Pulmonary artery endothelial cell (primary cell): ENCODE measurements around the gene MAMLD1. TPM values are rescaled to one million over a fixed set of nuclear protein-coding genes. Genes with fewer than 3 reads are reported as not detected.
A peak's percentile ranks its signal among the peaks of the same experiment; 100 is the strongest.
"Not testable (repeated sequence)": the region's sequence is repeated elsewhere in the genome, so short reads cannot be mapped to it uniquely, and the experiment has no call there.

Experiments used
- DNase-seq: peaks from one replicate; pipeline ENCODE4 v3.0.0-alpha.2; 2011; ENCODE audit warnings: low read depth, low spot score
- total RNA-seq: library from RNA; depleted of rRNA; stranded (reverse); fragments of >200 nt; gene quantifications from 2 replicates; pipeline ENCODE4 v1.2.3, GENCODE V29; 2014

The MAMLD1 gene
- total RNA-seq = 0.67 and 0.79 TPM in 2 replicates

- DNase-seq = peak; percentile 30
Observed at GRCh38 chrX:150362599-150363481, at the start of gene MAMLD1. MAMLD1 (plus strand) TSS chrX:150363317; CDS start chrX:150445517, 82,200 bp downstream.

- no peak for DNase-seq
Observed at GRCh38 chrX:150313514-150313913, 49.6 kb upstream of the MAMLD1 start.

- no peak for DNase-seq
Observed at GRCh38 chrX:150314186-150314585, 48.9 kb upstream of the MAMLD1 start.

GRCh38 chrX:150316564-150316963, 46.6 kb upstream of the MAMLD1 start:
- DNase-seq = no peak

- DNase-seq = no peak
Observed at GRCh38 chrX:150323020-150323419, 40.1 kb upstream of the MAMLD1 start.

GRCh38 chrX:150324035-150324728, 38.9 kb upstream of the MAMLD1 start:
- peak; percentile 29 for DNase-seq

GRCh38 chrX:150324919-150325318, 38.2 kb upstream of the MAMLD1 start:
- no peak for DNase-seq

- DNase-seq = no peak
Observed at GRCh38 chrX:150326541-150327247, 36.4 kb upstream of the MAMLD1 start.

- DNase-seq = no peak
Observed at GRCh38 chrX:150329282-150329681, 33.8 kb upstream of the MAMLD1 start.

- DNase-seq = no peak
Observed at GRCh38 chrX:150329868-150330267, 33.2 kb upstream of the MAMLD1 start.

- no peak for DNase-seq
Observed at GRCh38 chrX:150332023-150332422, 31.1 kb upstream of the MAMLD1 start.

- no peak for DNase-seq
Observed at GRCh38 chrX:150334100-150334499, 29.0 kb upstream of the MAMLD1 start.

GRCh38 chrX:150334981-150335380, 28.1 kb upstream of the MAMLD1 start:
- no peak for DNase-seq

GRCh38 chrX:150337026-150337425, 26.1 kb upstream of the MAMLD1 start:
- no peak for DNase-seq

GRCh38 chrX:150337536-150337935, 25.6 kb upstream of the MAMLD1 start:
- no peak for DNase-seq

GRCh38 chrX:150338615-150339014, 24.5 kb upstream of the MAMLD1 start:
- no peak for DNase-seq

- DNase-seq = no peak
Observed at GRCh38 chrX:150339736-150340135, 23.4 kb upstream of the MAMLD1 start.

- DNase-seq = not testable (repeated sequence)
Observed at GRCh38 chrX:150340326-150340725, 22.8 kb upstream of the MAMLD1 start.

- no peak for DNase-seq
Observed at GRCh38 chrX:150347471-150347870, 15.6 kb upstream of the MAMLD1 start.

- no peak for DNase-seq
Observed at GRCh38 chrX:150348365-150348764, 14.8 kb upstream of the MAMLD1 start.

- no peak for DNase-seq
Observed at GRCh38 chrX:150352114-150352513, 11.0 kb upstream of the MAMLD1 start.

- DNase-seq = no peak
Observed at GRCh38 chrX:150352581-150352980, 10.5 kb upstream of the MAMLD1 start.
